Measurements from ENCODE around the gene NEK7.

GRCh38 chr1:198330982-198331615, 174.3 kb downstream of the NEK7 start:
- TF ChIP-seq POLR2A (IDR thresholded peaks at IDR 0.05) = no peak
- TF ChIP-seq CTCF (IDR thresholded peaks at IDR 0.05) = no peak

Data from tibial nerve (tissue), 3 donors.